DLD1 (cell line): Measurements from ENCODE around the gene ZFYVE1.
"Not testable (repeated sequence)": the region's sequence is repeated elsewhere in the genome, so short reads cannot be mapped to it uniquely, and the experiment has no call there.

ENCODE experiments used
- in situ Hi-C: cut with HindIII; loops from 2 replicates; pipeline ENCODE4 v1.10.0; 2017; ENCODE audit warnings: low sequenced_read_pairs

The ZFYVE1 gene

DNA sequence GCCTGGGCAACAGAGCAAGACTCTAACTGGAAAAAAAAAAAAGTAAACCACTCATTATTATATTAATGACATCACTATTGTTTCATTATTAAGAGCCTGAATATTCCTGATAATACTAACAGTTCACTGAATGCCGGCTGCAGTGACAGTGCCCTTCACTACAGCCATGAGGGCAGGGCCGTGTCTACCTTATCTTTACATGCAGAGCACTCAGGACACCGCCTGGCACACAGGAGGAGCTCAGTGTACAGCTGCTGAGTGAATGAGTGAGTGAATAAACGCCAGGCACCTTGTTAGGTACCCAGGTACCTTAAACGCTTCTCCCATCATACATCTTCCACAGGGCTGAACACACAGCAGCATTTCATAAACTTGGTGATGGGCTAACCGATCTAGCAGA is 23.2 kb downstream of the ZFYVE1 start:
- in situ Hi-C loops = no loop called here

- in situ Hi-C loops = no loop called here
Observed at GRCh38 chr14:73000073-73000472, 26.8 kb downstream of the ZFYVE1 start.

DNA sequence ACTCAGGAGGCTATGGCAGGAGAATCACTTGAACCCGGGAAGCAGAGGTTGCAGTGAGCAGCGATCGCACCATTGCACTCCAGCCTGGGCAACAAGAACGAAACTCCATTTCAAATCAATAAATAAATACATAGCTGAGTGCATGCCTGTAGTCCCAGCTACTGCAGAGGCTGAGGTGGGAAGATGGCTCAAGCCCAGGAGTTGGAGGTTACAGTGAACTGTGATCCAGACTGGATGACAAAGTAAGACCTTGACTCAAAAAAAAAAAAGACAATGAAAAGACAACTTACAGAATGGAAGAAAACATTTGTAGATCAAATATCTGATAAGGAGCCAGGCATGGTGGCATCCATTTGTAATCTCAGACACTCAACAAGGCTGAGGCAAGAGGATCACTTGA is 27.6 kb downstream of the ZFYVE1 start:
- in situ Hi-C loops = no loop called here

GRCh38 chr14:72998252-72998903 is 28.5 kb downstream of the ZFYVE1 start:
- in situ Hi-C loops = no loop called here

DNA sequence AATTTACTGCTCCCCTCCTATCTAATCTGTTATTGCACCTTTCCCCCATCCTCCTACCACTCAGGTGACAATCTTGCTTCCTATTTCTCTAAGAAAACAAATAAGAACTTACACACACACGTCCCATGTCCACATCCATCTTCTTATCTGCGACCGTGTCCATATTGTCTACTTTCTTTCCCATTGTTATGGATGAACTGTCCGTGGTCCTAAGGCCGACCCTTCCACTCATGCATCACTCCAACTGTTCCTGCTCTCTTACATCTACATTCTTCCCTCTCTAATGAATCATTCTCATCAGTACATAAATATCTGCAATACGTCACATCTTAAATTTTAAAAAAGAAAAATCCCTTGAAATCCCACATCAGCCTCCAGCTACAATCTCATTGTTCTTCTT is 30.0 kb downstream of the ZFYVE1 start:
- in situ Hi-C loops = no loop called here

DNA sequence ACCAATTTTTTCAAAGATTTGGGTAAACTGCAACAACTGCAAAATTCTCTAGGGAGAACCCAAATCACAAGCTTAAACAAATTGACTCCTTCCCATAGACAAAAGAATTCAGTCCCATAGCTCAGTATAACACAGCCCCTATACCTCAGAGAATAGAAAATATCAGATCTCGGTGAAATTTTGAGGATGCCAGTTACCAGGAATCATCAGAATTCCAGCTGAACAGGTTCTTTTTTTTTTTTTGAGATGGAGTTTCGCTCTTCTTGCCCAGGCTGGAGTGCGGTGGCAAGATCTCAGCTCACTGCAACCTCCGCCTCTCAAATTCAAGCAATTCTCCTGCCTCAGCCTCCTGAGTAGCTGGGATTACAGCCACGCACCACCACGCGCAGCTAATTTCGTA is 36.7 kb downstream of the ZFYVE1 start:
- in situ Hi-C loops = no loop called here

DNA sequence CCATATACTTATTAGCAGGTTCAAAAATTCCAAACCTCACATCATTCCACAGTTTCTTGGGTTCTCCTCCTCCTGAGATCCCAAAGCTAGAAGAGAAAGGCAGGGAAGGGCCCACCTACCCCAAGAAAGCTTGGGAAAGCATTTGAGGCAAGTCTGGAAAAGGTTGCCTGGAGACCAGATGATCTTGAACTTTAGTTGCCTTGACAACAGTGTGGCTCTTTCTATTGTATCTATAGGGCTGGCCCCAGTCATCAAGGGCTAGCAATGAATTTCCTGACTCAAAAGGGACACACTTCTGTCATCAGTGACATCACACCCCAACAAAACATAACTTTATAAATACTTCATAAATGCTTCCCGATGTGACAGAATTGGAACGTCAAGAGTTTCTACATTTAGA is 40.0 kb downstream of the ZFYVE1 start:
- in situ Hi-C loops = no loop called here

- in situ Hi-C loops = no loop called here
Observed at GRCh38 chr14:72986214-72986613, 40.7 kb downstream of the ZFYVE1 start.

DNA sequence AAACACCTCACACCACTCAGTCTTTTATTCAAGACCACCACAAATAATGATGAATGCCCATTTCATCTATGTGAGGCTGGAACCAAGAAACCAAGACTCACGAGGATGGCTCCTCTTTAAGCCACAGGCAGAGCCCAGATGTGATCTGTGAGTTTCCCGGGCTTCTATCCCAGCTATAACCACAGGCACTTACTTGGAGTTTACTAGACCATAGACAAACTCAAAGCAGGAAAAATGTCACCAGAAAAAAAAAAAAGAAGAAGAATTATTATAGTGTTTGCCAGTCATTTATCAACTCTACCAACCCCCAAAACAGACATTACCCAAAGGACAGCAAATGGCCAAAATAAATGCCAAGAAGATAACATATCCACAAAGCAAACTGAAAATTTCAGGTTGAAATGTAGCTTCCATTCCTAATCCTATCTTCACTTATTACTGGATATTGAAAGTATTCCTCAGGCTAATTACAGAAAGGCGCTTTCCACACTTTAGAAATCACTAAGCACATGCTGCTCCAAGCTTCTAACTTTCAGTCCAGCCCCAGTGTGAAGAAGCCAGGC is 44.7 kb downstream of the ZFYVE1 start:
- in situ Hi-C loops = no loop called here

DNA sequence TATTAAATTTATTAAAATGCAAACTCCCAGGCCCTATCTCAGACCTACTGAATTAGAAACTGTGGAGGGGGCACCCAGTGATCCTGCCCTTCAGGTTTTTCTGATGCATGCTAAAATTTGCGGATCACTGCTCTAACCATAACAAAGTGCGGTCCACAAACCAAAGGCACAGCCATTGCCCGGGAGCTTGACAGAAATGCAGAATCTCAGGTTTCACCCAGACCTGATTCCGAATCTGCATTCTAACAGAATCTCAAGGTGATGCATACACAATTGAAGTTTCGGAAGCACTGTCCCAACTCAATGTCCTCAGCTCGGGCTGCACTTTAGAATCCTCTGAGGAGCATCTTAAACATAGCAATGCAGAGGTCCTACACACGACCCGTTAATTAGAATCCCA is 46.0 kb downstream of the ZFYVE1 start:
- in situ Hi-C loops = no loop called here

DNA sequence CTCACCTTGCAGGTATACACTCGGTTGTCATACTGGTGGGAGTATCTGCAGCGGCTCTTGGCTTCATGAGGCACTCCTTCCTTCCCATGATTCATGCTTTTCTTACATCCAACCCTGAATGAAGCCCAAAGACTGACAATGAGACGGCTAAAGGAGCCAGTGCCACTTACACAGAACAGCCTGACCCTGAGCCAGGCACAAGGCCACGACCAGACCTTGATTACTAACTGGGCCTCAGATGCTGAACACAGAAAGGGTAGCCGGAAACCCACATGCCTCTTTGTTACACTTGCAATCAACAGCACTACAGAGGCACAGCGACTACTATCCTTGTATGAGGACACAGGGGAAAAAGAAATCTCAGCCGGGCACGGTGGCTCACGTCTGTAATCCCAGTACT is 48.0 kb downstream of the ZFYVE1 start:
- in situ Hi-C loops = no loop called here

DNA sequence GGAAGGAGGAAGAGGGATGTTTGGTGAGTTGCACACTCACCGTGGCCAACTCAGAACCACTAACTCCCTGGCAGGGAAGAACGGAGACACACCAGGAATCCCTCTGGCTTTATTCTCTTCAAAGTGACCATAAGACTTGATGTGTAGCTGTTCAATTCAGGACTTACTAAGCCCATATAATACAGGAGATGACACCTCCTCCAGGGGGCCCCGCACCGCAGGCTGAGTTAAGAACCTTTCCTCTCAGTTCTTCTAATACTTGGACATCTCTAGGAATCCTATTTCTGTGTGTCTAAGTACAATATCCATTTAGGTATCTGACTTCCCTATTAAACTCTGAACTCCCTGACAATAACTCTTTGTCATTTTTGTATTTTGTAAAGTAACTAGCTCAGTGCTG is 51.1 kb downstream of the ZFYVE1 start:
- in situ Hi-C loops = no loop called here

DNA sequence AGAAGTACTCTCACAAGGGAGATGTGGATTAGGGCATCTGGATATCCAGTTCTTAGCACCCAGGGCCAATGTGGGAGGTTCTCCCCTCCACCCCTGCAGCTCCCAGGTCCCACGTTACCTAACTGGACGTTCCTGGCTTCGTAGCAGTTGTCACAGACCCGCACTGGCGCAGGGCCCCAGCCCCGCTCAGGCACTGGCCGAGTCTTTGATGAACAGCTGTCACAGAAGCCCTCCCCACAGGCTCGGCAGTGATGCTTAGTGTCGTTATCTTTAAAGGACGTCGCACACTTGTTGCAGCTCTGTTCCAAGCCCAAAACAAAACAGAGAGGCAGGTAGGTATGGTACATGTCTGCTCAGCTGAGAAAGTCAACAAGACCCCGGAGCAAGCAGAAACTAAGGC is 52.2 kb downstream of the ZFYVE1 start:
- in situ Hi-C loops = no loop called here

DNA sequence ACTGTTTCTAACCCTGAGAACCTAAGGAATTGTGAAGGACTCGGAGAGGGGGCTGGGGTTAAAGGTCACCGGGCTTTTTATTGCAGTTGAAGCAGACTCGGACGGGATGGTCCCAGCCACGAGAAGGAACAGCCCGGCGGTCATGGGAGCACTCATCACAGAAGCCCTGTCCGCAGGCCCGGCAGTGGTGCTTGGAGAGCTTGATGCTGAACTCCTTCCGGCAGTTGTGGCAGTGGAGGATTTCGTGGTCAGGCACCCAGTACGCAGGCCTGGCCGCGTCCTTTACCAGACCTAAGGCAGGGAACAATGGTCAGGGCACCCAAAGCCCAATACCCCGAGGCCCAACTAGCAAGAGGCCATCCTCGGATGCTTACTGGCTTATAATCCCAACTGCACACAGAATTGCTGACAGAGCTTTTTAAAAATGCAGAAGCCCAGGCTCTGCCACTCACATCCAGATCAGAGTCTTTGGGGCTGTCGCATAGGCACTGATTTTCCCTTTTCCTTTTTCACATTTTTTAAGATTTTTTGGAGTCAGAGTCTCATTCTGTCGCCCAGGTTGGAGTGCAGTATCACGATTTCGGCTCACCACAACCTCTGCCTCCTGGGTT is 56.0 kb downstream of the ZFYVE1 start:
- in situ Hi-C loops = no loop called here

DNA sequence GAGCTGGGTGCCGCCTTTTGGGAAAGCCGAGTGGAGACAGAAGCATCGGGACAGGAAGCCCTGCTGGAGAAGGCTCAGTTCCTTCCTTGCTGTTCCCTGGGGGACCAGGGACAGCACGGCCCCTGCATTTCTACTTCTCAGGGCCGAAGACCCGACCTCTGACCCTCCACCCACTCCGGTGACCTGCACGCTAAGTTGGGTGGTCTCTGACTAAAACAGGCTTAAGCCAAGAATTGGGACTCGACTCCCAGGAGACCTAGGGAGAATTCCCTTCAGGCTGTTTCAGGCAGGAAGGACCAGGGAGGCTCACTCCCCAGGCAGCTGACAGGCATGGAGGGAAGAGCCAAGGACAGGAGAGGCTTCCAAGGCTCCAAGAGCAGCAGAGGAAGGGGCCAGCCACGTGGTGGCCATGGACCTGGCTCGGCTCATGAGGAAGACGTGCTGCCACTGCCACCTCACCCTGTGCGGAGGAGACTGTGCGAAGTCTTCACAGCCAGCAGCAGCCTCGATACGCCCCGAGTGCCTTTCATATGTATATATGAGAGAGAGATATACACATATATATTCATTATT is 56.8 kb downstream of the ZFYVE1 start:
- in situ Hi-C loops = no loop called here

- in situ Hi-C loops = no loop called here
Observed at GRCh38 chr14:72968316-72968715, 58.6 kb downstream of the ZFYVE1 start.

- in situ Hi-C loops = no loop called here
Observed at GRCh38 chr14:72966038-72966437, 60.9 kb downstream of the ZFYVE1 start.

DNA sequence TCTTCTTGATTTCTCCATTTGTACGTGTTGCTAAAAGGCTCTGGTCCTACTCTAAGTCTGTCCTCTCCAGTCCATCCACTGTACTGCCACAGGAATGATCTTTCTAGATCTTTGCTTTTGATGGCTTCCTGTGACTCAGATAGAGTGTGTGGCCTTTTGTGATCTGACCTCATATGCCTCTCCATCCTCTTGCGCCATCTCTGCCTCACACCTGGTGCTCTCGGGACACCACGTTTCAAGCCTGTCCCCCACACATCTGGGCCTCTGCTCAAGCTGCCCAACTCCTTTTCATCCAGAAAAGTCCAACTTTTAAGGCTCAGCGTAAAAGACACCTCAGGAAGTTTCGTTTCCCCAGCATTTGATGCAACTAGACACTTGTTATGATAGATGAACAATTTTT is 61.7 kb downstream of the ZFYVE1 start:
- in situ Hi-C loops = no loop called here

- in situ Hi-C loops = no loop called here
Observed at GRCh38 chr14:72962829-72963312, 64.0 kb downstream of the ZFYVE1 start.

GRCh38 chr14:72962336-72962754 is 64.6 kb downstream of the ZFYVE1 start:
- in situ Hi-C loops = not testable (repeated sequence)

DNA sequence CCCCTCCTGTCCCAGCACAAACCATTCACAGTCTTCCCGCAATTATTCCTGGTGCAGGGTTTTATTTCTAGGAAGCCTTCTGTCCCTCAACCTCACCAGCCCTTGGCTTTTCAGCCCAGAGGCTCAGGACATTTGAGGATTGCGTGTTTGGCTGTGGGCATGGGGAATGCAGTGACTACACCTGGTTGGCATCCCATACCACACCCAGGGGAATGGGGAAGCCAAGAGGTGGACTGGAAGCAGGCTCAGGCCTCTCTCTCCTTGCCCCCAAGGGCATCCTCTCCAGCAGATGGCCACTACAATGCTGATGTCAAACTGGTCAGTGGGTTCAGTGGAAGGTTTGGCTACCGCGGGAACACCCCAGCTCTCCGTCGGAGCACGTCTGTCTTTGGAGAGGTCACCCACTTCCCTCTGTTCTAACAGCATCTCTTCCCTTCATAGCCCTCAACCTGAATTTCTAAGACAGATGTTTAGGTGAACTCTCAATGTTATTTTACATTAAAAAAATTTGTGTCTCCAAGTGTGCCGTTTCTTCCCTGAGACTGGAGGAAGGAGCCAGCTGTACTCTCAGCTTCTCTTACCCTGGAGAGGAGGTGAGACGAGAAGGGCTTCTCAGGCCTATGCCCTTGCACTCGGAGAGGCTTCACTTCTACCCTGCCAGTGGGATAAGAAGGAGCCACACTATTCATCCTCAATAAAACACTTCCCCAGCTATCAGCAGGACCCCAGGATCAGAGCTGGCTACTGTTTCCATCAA is 65.1 kb downstream of the ZFYVE1 start:
- in situ Hi-C loops = no loop called here
